Retinal pigment epithelial cell (primary cell): ENCODE results near the gene VASP.

Source experiments
- DNase-seq: peaks from one replicate; pipeline ENCODE4 v3.0.0-alpha.2; 2010; ENCODE audit warnings: low read depth
- H3K4me3 ChIP-seq: 2 replicates; pipeline ENCODE4 v1.5.1; 2011; ENCODE audit warnings: mild to moderate bottlenecking, low read length, control low read depth, moderate library complexity
- TF ChIP-seq, protein P1 (sequence below): conservative IDR thresholded peaks from 2 replicates; pipeline ENCODE4 v1.5.1; 2011; ENCODE audit warnings: low read depth, low read length, control low read depth, inconsistent platforms

The VASP gene

DNA sequence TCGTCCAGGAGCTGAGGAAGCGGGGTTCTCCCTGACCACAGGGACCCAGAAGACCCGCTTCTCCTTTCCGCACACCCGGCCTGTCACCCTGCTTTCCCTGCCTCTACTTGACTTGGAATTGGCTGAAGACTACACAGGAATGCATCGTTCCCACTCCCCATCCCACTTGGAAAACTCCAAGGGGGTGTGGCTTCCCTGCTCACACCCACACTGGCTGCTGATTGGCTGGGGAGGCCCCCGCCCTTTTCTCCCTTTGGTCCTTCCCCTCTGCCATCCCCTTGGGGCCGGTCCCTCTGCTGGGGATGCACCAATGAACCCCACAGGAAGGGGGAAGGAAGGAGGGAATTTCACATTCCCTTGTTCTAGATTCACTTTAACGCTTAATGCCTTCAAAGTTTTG, 18.9 kb downstream of the VASP start:
- TF ChIP-seq, protein P1, sequence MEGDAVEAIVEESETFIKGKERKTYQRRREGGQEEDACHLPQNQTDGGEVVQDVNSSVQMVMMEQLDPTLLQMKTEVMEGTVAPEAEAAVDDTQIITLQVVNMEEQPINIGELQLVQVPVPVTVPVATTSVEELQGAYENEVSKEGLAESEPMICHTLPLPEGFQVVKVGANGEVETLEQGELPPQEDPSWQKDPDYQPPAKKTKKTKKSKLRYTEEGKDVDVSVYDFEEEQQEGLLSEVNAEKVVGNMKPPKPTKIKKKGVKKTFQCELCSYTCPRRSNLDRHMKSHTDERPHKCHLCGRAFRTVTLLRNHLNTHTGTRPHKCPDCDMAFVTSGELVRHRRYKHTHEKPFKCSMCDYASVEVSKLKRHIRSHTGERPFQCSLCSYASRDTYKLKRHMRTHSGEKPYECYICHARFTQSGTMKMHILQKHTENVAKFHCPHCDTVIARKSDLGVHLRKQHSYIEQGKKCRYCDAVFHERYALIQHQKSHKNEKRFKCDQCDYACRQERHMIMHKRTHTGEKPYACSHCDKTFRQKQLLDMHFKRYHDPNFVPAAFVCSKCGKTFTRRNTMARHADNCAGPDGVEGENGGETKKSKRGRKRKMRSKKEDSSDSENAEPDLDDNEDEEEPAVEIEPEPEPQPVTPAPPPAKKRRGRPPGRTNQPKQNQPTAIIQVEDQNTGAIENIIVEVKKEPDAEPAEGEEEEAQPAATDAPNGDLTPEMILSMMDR = no peak
- no peak for DNase-seq
- H3K4me3 ChIP-seq = no peak overlapping the region

DNA sequence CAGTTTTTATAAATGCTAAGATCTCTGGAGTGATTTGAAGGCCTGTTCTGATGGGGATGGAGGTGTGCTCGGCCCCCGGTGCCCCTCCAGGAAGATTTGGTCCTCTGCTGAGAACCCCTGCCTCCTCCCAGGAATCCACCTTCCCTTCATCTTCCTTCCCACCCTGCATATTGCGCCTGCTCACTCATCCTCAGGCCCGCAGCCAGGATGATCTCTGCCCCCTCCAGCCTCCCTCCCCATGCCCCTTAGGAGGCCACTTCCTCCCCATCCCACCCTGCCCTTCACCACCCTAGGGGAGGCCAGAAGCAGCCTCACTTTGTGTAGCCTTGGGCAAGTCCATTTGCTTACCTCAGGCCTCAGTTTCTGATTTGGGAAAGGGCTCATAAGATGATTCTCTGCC, 19.7 kb downstream of the VASP start:
- TF ChIP-seq, protein P1 = no peak
- H3K4me3 ChIP-seq = no peak overlapping the region
- DNase-seq = no peak

DNA sequence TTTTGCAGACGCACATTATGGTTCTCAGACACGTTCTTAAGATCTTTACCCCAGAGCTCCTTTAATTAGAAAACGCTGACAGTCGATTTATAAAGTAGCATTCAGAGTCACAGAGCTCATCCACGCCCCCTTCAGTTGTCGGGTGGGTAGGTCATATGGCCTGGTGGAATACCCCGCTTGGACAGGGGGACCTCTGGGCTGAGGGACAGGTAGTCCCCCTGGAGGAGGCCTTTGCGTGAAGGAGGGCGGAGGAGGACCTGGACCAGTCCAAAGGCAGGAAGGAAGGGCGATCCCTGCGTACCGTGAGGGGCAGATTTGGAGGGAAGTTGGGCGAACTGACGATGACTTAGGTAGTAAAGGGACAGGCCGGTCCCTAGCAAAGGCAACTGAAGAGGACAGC, 20.5 kb downstream of the VASP start:
- no peak overlapping the region for H3K4me3 ChIP-seq
- TF ChIP-seq, protein P1 = no peak
- DNase-seq = no peak

DNA sequence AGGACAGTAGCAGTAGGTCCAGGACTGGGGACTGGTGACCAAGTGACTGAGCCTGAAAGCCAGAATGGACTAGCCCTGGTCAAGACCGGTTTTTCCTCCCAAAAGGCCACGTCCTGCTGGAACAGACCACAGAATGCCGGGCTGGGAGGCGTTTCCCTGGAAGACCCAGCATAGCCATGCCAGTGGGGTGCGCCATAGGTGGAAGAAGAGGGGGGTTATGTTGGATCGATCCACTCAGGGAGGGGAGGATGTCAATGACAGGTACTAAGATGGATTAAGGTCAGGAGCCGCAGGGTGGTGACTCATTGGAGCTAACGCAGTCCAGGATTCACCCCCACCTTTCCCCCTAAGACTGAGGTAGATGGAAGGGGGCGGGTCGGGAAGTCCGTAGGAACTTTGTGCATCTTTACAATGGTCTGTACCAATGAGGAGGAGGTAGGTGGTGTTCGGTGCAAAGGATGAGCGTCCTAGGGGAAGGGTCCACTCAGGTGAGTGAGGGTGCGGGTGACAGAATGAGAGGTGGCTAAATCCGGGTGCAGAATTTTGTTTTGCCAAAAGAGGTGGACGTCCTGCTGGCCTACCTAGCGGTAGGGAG, 21.0 kb downstream of the VASP start:
- DNase-seq = no peak
- peak overlapping the region; percentile 49 for H3K4me3 ChIP-seq
- TF ChIP-seq, protein P1 = no peak

DNA sequence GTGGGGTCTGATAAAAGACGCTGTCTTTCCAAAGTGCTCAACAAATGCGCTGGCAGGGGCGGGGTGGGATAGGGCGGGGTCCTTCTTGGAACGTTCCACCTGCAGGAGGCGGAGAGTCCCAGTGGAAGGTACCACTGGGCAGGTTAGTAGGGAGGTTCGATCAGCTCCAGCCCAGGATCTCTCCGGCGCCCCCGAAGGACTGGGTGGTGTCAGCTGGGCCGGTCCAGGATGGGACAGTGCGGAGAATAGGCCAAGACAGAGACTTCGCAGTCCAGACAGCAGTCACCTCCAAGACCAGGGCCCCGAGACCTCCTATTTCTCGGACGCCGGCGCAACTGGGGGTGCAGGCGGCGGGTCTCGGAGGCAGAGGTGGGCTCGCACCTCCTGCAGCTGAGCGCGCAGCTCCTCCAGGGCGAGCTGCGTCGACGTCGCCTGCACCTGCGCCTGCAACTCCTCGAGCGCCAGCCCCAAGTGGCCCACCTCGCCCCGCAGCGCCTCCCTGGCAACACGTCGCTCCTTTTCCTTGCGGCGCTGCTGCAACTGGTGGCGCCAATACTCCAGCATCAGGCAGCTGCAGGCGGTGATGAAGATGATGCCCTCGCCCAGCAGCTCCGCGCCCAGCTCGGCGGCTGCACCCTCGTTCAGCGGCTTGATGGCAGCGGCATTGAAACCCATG, 21.6 kb downstream of the VASP start:
- DNase-seq = no peak
- TF ChIP-seq, protein P1 = no peak
- peak overlapping the region; percentile 49 for H3K4me3 ChIP-seq

DNA sequence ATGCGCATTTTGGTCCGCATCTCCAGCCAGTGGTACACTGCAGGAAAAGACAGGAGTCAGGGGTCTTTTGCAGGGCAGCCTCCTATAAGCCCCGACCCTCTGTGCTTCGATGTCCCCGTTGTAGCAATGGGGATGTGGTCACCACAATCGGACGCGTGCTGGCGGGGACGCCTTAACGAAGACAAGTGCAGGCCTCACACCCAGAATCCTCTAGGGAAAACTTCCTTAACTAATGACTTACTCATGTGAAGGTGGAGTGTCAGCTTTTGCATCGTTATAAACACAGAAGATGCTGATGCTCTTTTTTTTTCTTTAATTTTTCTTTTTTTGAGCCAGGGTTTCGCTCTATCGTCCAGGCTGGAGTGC, 22.1 kb downstream of the VASP start:
- no peak for DNase-seq
- peak overlapping the region; percentile 49 for H3K4me3 ChIP-seq
- TF ChIP-seq, protein P1 = no peak

DNA sequence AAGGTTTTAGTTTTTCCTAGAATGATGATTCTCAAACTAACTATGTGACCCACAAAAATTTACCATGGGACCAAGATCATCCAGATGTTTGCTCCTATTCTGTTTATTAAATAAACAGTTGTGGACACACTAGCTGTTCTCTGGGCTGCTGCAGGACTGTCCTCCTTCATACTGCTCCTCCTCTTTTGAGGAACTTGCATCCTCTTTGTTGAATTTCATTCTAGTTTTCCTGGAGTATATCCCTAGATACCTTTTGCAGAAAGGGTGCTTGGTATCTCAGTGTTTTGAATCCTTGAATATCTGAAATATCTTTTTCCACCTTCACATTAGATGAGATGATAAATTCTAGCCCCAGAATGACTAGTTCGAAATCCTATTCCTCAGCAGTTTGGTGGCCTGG, 24.1 kb downstream of the VASP start:
- H3K4me3 ChIP-seq = no peak overlapping the region
- TF ChIP-seq, protein P1 = no peak
- no peak for DNase-seq
